Esophagus squamous epithelium (tissue), 4 donors: ENCODE data around the gene RABGEF1.

Experiments used
- POLR2A ChIP-seq, 4 donors: fragments of 450-650 bp; IDR thresholded peaks; one replicate each; pipeline ENCODE4 v1.6.1; 2017; ENCODE audit warnings: antibody characterized with exemption in 4 of 4, mild to moderate bottlenecking in 4 of 4, moderate library complexity in 3 of 4
- TF ChIP-seq, protein P1 (sequence below), 6 experiments: fragments of 450-650 bp in 4 of 6; fragments of 200-600 bp in 2 of 6; sonication (generic) in 2 of 6; IDR thresholded peaks; one replicate each; pipeline ENCODE4 v1.5.1; 2016 to 2019; ENCODE audit warnings: antibody characterized with exemption in 6 of 6, mild to moderate bottlenecking in 4 of 6, moderate library complexity in 4 of 6

DNA sequence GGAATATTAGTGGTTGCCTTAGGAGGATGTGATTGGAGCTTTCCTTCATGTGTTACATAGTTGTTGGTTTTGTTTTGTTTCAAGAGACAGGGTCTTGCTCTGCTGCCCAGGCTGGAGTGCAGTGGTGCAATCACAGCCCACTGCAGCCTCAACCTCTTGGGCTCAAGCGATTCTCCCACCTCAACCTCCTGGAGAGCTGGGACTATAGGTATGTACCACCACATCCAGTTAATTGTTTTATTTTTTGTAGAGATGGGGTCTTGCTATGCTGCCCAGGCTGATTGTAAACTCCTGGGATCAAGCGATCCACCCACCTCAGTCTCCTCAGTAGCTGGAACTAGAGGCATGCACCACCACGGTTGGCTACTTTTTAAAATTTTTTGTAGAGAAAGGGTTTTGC, 86.1 kb downstream of the RABGEF1 start:
- TF ChIP-seq, protein P1, sequence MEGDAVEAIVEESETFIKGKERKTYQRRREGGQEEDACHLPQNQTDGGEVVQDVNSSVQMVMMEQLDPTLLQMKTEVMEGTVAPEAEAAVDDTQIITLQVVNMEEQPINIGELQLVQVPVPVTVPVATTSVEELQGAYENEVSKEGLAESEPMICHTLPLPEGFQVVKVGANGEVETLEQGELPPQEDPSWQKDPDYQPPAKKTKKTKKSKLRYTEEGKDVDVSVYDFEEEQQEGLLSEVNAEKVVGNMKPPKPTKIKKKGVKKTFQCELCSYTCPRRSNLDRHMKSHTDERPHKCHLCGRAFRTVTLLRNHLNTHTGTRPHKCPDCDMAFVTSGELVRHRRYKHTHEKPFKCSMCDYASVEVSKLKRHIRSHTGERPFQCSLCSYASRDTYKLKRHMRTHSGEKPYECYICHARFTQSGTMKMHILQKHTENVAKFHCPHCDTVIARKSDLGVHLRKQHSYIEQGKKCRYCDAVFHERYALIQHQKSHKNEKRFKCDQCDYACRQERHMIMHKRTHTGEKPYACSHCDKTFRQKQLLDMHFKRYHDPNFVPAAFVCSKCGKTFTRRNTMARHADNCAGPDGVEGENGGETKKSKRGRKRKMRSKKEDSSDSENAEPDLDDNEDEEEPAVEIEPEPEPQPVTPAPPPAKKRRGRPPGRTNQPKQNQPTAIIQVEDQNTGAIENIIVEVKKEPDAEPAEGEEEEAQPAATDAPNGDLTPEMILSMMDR (IDR thresholded peaks at IDR 0.05), result no peak
- TF ChIP-seq POLR2A (IDR thresholded peaks at IDR 0.05), result no peak
